Fibroblast of skin of scalp (primary cell): ENCODE data around the gene SP8.

Experiments used
- DNase-seq: peaks from one replicate; pipeline ENCODE4 v3.0.0-alpha.2; 2013

SP8 gene

GRCh38 chr7:20749906-20750305, 36.8 kb downstream of the SP8 start:
- DNase-seq = no peak

GRCh38 chr7:20748853-20749252, 37.8 kb downstream of the SP8 start:
- no peak for DNase-seq

- no peak for DNase-seq
Measured at GRCh38 chr7:20747001-20747400, 39.7 kb downstream of the SP8 start.

GRCh38 chr7:20745702-20746101, 41.0 kb downstream of the SP8 start:
- no peak for DNase-seq

- DNase-seq = peak; percentile 0
Measured at GRCh38 chr7:20744954-20745446, 41.7 kb downstream of the SP8 start.

GRCh38 chr7:20742913-20743312, 43.8 kb downstream of the SP8 start:
- no peak for DNase-seq

GRCh38 chr7:20741801-20742200, 44.9 kb downstream of the SP8 start:
- no peak for DNase-seq

GRCh38 chr7:20738518-20739481, 47.9 kb downstream of the SP8 start:
- DNase-seq = no peak

- no peak for DNase-seq
Measured at GRCh38 chr7:20737840-20738448, 48.7 kb downstream of the SP8 start.

- no peak for DNase-seq
Measured at GRCh38 chr7:20735346-20736065, 51.2 kb downstream of the SP8 start.
